ENCODE data around the gene KRT79. TPM values are rescaled to one million over a fixed set of nuclear protein-coding genes. Genes with fewer than 3 reads are reported as not detected.

The KRT79 gene
- total and polyA plus RNA-seq, 3 donors from 2014 or later, result 0.19 to 0.24 TPM; not detected in 1

GRCh38 chr12:52789637-52790426, 44.3 kb downstream of the KRT79 start:
- peak; percentile 56 for DNase-seq
- Histone ChIP-seq H3K4me1 (peaks cover 8% of the 10 kb centered on the region), H3K9me3 (no peaks in the 10 kb centered on the region), H3K36me3 (ENCODE audit: low read depth, missing control alignments) (no peaks in the 10 kb centered on the region), H3K27ac (no peak overlapping the region), H3K27me3 (no peaks in the 10 kb centered on the region), H3K4me3 (peak overlapping the region in 1 of 2 donors; percentile 18)
- intact Hi-C loops (cut with DNase I; ENCODE audit: low total_unique reads), result no loop called here
- WGBS, 2 donors, result 20 to 26% methylated on average over 26 to 38 of the region's 50 CpGs
- TF ChIP-seq, protein P1, sequence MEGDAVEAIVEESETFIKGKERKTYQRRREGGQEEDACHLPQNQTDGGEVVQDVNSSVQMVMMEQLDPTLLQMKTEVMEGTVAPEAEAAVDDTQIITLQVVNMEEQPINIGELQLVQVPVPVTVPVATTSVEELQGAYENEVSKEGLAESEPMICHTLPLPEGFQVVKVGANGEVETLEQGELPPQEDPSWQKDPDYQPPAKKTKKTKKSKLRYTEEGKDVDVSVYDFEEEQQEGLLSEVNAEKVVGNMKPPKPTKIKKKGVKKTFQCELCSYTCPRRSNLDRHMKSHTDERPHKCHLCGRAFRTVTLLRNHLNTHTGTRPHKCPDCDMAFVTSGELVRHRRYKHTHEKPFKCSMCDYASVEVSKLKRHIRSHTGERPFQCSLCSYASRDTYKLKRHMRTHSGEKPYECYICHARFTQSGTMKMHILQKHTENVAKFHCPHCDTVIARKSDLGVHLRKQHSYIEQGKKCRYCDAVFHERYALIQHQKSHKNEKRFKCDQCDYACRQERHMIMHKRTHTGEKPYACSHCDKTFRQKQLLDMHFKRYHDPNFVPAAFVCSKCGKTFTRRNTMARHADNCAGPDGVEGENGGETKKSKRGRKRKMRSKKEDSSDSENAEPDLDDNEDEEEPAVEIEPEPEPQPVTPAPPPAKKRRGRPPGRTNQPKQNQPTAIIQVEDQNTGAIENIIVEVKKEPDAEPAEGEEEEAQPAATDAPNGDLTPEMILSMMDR (IDR thresholded peaks at IDR 0.05), result no peak
- no peak for TF ChIP-seq POLR2A (IDR thresholded peaks at IDR 0.05)

DNA sequence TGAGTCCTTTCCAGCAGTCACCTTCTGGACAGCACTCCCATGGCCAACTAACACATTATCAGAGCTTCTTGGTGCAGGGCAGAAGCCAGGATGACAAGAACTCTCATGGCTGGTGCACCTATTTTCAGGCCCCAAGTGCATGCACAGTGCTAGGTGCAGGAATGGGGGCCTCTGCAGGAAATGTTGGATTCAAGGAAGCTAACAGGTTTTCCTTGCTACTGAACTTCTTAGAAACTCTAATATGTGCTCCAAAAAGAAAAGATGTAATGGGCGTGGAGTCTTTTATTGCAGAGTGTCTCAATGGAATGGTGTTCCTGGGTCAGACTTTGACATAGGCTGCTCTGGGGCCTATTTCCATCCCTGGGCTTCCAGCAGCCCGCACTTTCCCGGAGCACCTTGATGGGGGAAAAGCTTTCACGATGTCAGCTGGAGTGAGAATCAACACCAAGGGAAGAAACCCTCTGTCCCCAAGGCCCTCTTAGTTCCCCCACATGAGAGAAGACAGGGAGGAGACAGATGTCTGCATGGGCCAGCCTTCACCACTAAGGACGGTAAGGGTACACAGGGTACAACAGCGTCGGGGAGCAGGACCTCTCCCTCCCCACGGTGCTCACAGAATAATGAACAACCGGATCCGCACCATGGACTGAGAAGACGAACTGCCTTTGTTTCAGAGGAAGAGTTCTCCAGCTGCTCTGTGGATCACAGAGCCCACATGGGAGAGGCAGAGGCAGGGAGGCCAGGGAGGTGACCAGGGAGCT, 45.1 kb downstream of the KRT79 start:
- DNase-seq, result no peak
- WGBS, 2 donors, result 57 to 77% methylated on average over 11 of the region's 11 CpGs

DNA sequence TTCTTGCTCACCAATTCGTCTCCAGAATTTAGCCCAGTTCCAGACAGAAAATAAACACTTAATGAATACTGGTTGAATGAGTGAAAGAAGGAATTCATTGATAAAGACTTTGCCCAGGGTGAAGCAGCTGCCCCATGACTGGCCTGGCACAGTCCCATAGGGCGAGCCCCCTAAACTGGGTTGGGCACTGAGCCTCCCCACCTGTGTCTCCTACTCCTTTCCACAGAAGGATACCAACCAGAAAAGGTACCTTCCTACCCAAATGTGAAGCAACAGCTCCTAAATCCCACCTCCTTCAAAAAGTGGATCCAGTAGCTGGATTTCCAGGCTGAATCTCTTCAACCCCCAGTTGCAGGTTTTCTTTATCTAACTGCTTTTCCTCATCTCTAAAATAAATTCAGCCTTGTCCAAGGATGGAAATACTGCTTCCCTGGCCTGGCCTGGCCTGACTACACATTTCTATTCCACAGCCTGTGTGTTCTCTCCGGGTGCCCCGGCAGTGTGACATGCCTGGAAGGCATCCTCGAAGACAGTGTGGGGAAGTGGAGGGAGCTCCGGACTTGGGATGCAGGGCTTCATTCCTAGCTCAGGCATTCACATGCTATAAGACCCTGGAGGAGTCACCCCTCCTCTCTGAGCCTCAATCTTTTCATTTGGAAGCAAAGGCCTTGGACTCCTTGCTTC, 45.8 kb downstream of the KRT79 start:
- H3K27me3 ChIP-seq, result no peaks in the 10 kb centered on the region
- TF ChIP-seq POLR2A (IDR thresholded peaks at IDR 0.05), result no peak
- TF ChIP-seq, protein P1 (IDR thresholded peaks at IDR 0.05), result no peak
- H3K36me3 ChIP-seq (ENCODE audit: low read depth, missing control alignments), result no peaks in the 10 kb centered on the region
- 70 to 93% methylated on average over 6 of the region's 6 CpGs for WGBS, 2 donors
- no peak overlapping the region for H3K4me3 ChIP-seq
- no peak for DNase-seq
- H3K27ac ChIP-seq, result no peak overlapping the region
- intact Hi-C loops (cut with DNase I; ENCODE audit: low total_unique reads), result no loop called here
- H3K9me3 ChIP-seq, result no peaks in the 10 kb centered on the region
- H3K4me1 ChIP-seq, result peaks cover 8% of the 10 kb centered on the region

More for the DNA sequence above, 45.1 kb downstream of the KRT79 start:
- H3K4me3 ChIP-seq, result no peak overlapping the region
- no peaks in the 10 kb centered on the region for H3K27me3 ChIP-seq
- intact Hi-C loops (cut with DNase I; ENCODE audit: low total_unique reads), result no loop called here
- no peaks in the 10 kb centered on the region for H3K9me3 ChIP-seq
- TF ChIP-seq, protein P1 (IDR thresholded peaks at IDR 0.05), result no peak
- TF ChIP-seq POLR2A (IDR thresholded peaks at IDR 0.05), result no peak
- no peak overlapping the region for H3K27ac ChIP-seq
- H3K4me1 ChIP-seq, result peaks cover 8% of the 10 kb centered on the region
- H3K36me3 ChIP-seq (ENCODE audit: low read depth, missing control alignments), result no peaks in the 10 kb centered on the region

DNA sequence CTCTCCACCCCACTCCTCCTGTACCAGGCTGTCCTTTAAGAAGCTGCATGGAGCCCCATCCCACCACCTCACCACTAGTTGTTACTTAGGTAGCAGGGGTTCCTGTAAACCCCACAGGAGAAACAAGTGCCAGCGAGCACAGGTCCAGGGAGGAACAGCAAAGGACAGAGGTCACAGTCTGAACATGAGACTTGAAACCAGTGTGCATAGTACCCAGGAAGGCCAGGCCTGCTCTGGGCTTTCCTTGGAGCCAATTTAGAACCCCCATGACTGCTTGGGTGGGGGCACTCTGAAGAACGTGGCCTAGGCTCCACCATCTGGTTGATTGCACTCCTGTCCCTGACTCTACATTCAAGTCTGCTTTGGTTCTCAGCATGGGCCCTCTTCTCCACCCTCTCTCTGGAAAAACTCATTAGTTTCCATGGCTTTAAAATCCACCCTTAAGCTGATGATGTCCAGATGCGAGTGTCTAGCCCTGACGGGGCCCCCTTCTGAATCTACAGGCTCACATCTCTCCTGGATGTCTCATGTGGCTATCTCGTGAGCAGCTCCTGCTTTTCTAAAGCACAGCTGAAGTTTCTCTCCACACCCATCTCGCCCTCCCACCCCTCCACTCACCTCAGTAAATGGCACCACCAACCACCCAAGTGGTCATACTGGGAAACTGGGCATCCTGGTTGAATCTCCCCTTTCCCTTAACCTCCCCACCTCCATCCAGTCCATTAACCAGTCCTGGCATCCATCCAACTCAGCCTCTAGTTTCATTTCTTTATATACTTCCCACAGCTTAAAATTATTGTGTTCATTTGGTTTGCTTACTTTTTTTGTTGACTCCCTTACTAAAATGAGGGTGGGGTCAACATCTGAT, 46.6 kb downstream of the KRT79 start:
- no peak overlapping the region for H3K4me3 ChIP-seq
- 83 to 86% methylated on average over 6 of the region's 6 CpGs for WGBS, 2 donors
- DNase-seq, result no peak
- no peaks in the 10 kb centered on the region for H3K9me3 ChIP-seq
- no peaks in the 10 kb centered on the region for H3K36me3 ChIP-seq (ENCODE audit: low read depth, missing control alignments)
- TF ChIP-seq, protein P1 (IDR thresholded peaks at IDR 0.05), result no peak
- TF ChIP-seq POLR2A (IDR thresholded peaks at IDR 0.05), result no peak
- intact Hi-C loops (cut with DNase I; ENCODE audit: low total_unique reads), result no loop called here
- H3K4me1 ChIP-seq, result peaks cover 8% of the 10 kb centered on the region
- H3K27me3 ChIP-seq, result no peaks in the 10 kb centered on the region
- H3K27ac ChIP-seq, result no peak overlapping the region

Measured in testis (tissue), 3 donors.